DND-41 (cell line): ENCODE measurements around the gene GALNT18.

ENCODE experiments used
- CTCF ChIP-seq: IDR thresholded peaks from 2 replicates; pipeline ENCODE4 v1.5.1; 2012; ENCODE audit warnings: borderline replicate concordance, low read length, moderate library complexity, mild to moderate bottlenecking; ENCODE audit not compliant: poor library complexity, severe bottlenecking; ENCODE audit errors: extremely low read depth
- EZH2 ChIP-seq: IDR thresholded peaks from 3 replicates; pipeline ENCODE4 v1.6.1; 2012; ENCODE audit warnings: borderline replicate concordance, low read depth, mild to moderate bottlenecking, moderate library complexity, low read length, inconsistent platforms; ENCODE audit not compliant: severe bottlenecking

- TF ChIP-seq CTCF: no peak
- TF ChIP-seq EZH2: no peak
These were observed 40.8 kb upstream of the GALNT18 start for GRCh38 chr11:11662578-11662977.
